B cell (primary cell): ENCODE results near the gene MYOC. TPM values are rescaled to one million over a fixed set of nuclear protein-coding genes. Genes with fewer than 3 reads are reported as not detected.
"Not testable (repeated sequence)": the region's sequence is repeated elsewhere in the genome, so short reads cannot be mapped to it uniquely, and the experiment has no call there.

Source experiments
- ATAC-seq: fragments of 200-7000 bp; cut with Tn5 transposase; one replicate; pipeline ENCODE4 v1.10.0; 2021; ENCODE audit warnings: low read depth, mild to moderate bottlenecking, moderate number of reproducible peaks, moderate library complexity
- CTCF ChIA-PET: fragments of 350-600 bp; sonication (Branson Sonifier 250); formaldehyde crosslinking; loops from one replicate; lab custom pipeline; 2021; ENCODE audit warnings: antibody characterized with exemption, inconsistent platforms; lab: Charles Lee
- POLR2A ChIA-PET: fragments of 350-600 bp; sonication (Branson Sonifier 250); formaldehyde crosslinking; loops from one replicate; lab custom pipeline; 2021; ENCODE audit warnings: antibody characterized with exemption; lab: Charles Lee
- DNase-seq: peaks from one replicate; pipeline ENCODE4 v3.0.0; 2013
- H2AFZ ChIP-seq: 2 replicates; pipeline ENCODE4 v1.6.1; 2012; ENCODE audit warnings: mild to moderate bottlenecking, low read depth, low read length; ENCODE audit not compliant: insufficient read depth, poor library complexity, severe bottlenecking
- H3K27ac ChIP-seq, 2 donors: 1 replicate in 1 of 2; 2 replicates in 1 of 2; pipeline ENCODE4 v1.5.1; 2012 to 2013; ENCODE audit warnings: low read length in 2 of 2, mild to moderate bottlenecking in 2 of 2, moderate library complexity in 1 of 2
- H3K27me3 ChIP-seq, 4 experiments: fragments of 200-600 bp in 1 of 4; sonication (generic) in 1 of 4; replicated peaks in 1 of 4; 1 replicate in 2 of 4; 2 replicates in 2 of 4; pipeline versions ENCODE4 v1.6.1 to v1.7.0; 2013 to 2016; ENCODE audit warnings: low read length in 3 of 4, mild to moderate bottlenecking in 2 of 4, mixed read lengths in 1 of 4, moderate library complexity in 1 of 4; ENCODE audit not compliant: insufficient read depth in 4 of 4, control insufficient read depth in 3 of 4; ENCODE audit errors: control extremely low read depth in 1 of 4
- H3K36me3 ChIP-seq, 2 experiments: replicated peaks in 1 of 2; 1 replicate in 1 of 2; 2 replicates in 1 of 2; pipeline versions ENCODE4 v1.6.1 to v1.7.1; 2013; ENCODE audit warnings: low read length in 1 of 2; ENCODE audit not compliant: insufficient read depth in 2 of 2, control insufficient read depth in 1 of 2; ENCODE audit errors: control extremely low read depth in 1 of 2, extremely low read depth in 1 of 2
- H3K4me1 ChIP-seq, 2 donors: fragments of 200-600 bp in 1 of 2; sonication (generic) in 1 of 2; 1 replicate in 1 of 2; 2 replicates in 1 of 2; pipeline versions ENCODE4 v1.5.1 to v1.6.1; 2013 to 2017; ENCODE audit warnings: low read length in 2 of 2; ENCODE audit not compliant: control insufficient read depth in 2 of 2, insufficient read depth in 2 of 2
- H3K4me2 ChIP-seq: replicated peaks from 2 replicates; pipeline ENCODE3; 2012; ENCODE audit warnings: mild to moderate bottlenecking, low read depth, low read length; ENCODE audit not compliant: poor library complexity, severe bottlenecking
- H3K4me3 ChIP-seq, 5 experiments: fragments of 200-600 bp in 1 of 5; sonication (generic) in 1 of 5; 1 replicate in 3 of 5; 2 replicates in 2 of 5; pipeline versions ENCODE4 v1.5.1 to v1.7.0; 2011 to 2016; ENCODE audit warnings: low read length in 4 of 5, mild to moderate bottlenecking in 4 of 5, low read depth in 2 of 5, control low read depth in 1 of 5, moderate library complexity in 1 of 5; ENCODE audit not compliant: insufficient read depth in 1 of 5; ENCODE audit errors: control extremely low read depth in 1 of 5, extremely low read depth in 1 of 5
- H3K79me2 ChIP-seq: fragments of 200-600 bp; sonication (generic); one replicate; pipeline ENCODE4 v1.6.0; 2016; ENCODE audit warnings: low read length; ENCODE audit not compliant: control insufficient read depth, insufficient read depth
- H3K9ac ChIP-seq: fragments of 200-600 bp; sonication (generic); 2 replicates; pipeline ENCODE4 v1.6.1; 2017; ENCODE audit warnings: mild to moderate bottlenecking, low read length, moderate library complexity
- H3K9me3 ChIP-seq, 3 donors: one replicate each; pipeline versions ENCODE4 v1.6.1 to v1.7.1; 2013; ENCODE audit warnings: low read length in 2 of 3; ENCODE audit not compliant: control insufficient read depth in 2 of 3, insufficient read depth in 1 of 3; ENCODE audit errors: control extremely low read depth in 1 of 3
- H4K20me1 ChIP-seq: 2 replicates; pipeline ENCODE4 v1.6.0; 2012; ENCODE audit warnings: mild to moderate bottlenecking, low read length; ENCODE audit not compliant: insufficient read depth, control insufficient read depth, poor library complexity, severe bottlenecking
- H3K27ac Mint-ChIP-seq: one replicate; pipeline ENCODE4 v1.8.0; 2021; ENCODE audit warnings: mixed read lengths
- H3K27me3 Mint-ChIP-seq: one replicate; pipeline ENCODE4 v1.8.0; 2021; ENCODE audit warnings: mixed read lengths
- H3K4me1 Mint-ChIP-seq: one replicate; pipeline ENCODE4 v1.8.0; 2021; ENCODE audit warnings: mixed read lengths
- H3K4me3 Mint-ChIP-seq: one replicate; pipeline ENCODE4 v1.8.0; 2021; ENCODE audit warnings: mixed read lengths
- H3K9me3 Mint-ChIP-seq: one replicate; pipeline ENCODE4 v1.8.0; 2022; ENCODE audit warnings: mixed read lengths; ENCODE audit not compliant: insufficient read depth
- EZH2 ChIP-seq: IDR thresholded peaks from 2 replicates; pipeline ENCODE4 v1.6.1; 2012; ENCODE audit warnings: borderline replicate concordance, low read depth, mild to moderate bottlenecking, moderate library complexity, low read length; ENCODE audit not compliant: insufficient read depth, poor library complexity, severe bottlenecking
- WGBS: methylation state at CpG from one replicate; pipeline ENCODE4 v1.1.5; 2013; ENCODE audit warnings: missing lambda C conversion rate; ENCODE audit not compliant: insufficient coverage; 5-methylcytosine and 5-hydroxymethylcytosine counted together
- intact Hi-C: fragments of 100-400 bp; cut with micrococcal nuclease; formaldehyde crosslinking; loops from one replicate; pipeline ENCODE4 v1.10.0; 2022
- polyA plus RNA-seq: library from polyadenylated mRNA; depleted of rRNA; stranded (reverse); fragments of >200 nt; gene quantifications from 2 replicates; pipeline ENCODE4 v1.2.3, GENCODE V29; 2012
- total RNA-seq, 2 donors: library from RNA; stranded (reverse); fragments of 120-200 nt in 1 of 2; gene quantifications; 1 replicate in 1 of 2; 2 replicates in 1 of 2; pipeline versions ENCODE4 v1.2.3 to v1.2.4, GENCODE V29; 2013 to 2022
- TF ChIP-seq, protein P1 (sequence below): fragments of 200-600 bp; IDR thresholded peaks from one replicate; pipeline ENCODE4 v1.8.0; 2022; ENCODE audit warnings: antibody characterized with exemption, mild to moderate bottlenecking

MYOC gene
- total and polyA plus RNA-seq, 2 donors (not counting 1 experiment from before 2014, with no cell fraction given) = not detected

DNA sequence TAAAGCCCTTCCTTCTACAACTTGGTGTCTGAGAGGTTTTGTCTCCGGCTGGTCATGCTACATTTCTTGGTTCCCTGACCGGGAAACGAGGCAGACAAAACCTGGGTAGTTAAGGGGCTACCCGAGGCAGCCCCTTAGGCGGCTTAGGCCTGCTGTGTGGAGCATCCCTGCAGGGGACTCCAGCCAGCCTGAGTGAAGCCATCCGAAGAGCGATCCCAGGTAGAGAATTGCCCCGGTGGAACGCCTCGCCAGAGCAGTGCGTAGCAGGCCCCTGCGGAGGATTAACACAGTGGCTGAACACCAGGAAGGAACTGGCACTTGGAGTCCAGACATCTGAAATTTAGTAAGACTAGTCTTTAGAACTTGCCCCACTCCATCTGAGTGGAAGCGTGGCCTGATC, 51.6 kb downstream of the MYOC start:
- H3K79me2 ChIP-seq = no peaks in the 10 kb centered on the region
- H3K27ac ChIP-seq = no peak overlapping the region
- ATAC-seq (no peak), DNase-seq (no peak)
- H3K27me3 Mint-ChIP-seq = no peaks in the 10 kb centered on the region
- no peak overlapping the region for H3K4me2 ChIP-seq
- no peaks in the 10 kb centered on the region for H4K20me1 ChIP-seq
- intact Hi-C loops = no loop called here
- ChIA-PET POLR2A (no interaction called here), CTCF (no interaction called here)
- no peak overlapping the region for H3K9ac ChIP-seq
- no peaks in the 10 kb centered on the region for H3K9me3 Mint-ChIP-seq
- 96% methylated on average over 13 of the region's 13 CpGs for WGBS
- no peak overlapping the region for H3K4me3 Mint-ChIP-seq
- H3K4me1 ChIP-seq = no peaks in the 10 kb centered on the region
- H3K4me1 Mint-ChIP-seq = peaks cover 2% of the 10 kb centered on the region
- no peaks in the 10 kb centered on the region for H3K9me3 ChIP-seq
- no peak for TF ChIP-seq EZH2
- TF ChIP-seq, protein P1, sequence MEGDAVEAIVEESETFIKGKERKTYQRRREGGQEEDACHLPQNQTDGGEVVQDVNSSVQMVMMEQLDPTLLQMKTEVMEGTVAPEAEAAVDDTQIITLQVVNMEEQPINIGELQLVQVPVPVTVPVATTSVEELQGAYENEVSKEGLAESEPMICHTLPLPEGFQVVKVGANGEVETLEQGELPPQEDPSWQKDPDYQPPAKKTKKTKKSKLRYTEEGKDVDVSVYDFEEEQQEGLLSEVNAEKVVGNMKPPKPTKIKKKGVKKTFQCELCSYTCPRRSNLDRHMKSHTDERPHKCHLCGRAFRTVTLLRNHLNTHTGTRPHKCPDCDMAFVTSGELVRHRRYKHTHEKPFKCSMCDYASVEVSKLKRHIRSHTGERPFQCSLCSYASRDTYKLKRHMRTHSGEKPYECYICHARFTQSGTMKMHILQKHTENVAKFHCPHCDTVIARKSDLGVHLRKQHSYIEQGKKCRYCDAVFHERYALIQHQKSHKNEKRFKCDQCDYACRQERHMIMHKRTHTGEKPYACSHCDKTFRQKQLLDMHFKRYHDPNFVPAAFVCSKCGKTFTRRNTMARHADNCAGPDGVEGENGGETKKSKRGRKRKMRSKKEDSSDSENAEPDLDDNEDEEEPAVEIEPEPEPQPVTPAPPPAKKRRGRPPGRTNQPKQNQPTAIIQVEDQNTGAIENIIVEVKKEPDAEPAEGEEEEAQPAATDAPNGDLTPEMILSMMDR = no peak
- no peak overlapping the region for H3K27ac Mint-ChIP-seq
- H3K4me3 ChIP-seq = no peak overlapping the region
- H3K27me3 ChIP-seq = no peaks in the 10 kb centered on the region
- H3K36me3 ChIP-seq = peaks cover 0 to 1% of the 10 kb centered on the region in 2 experiments
- no peak overlapping the region for H2AFZ ChIP-seq

DNA sequence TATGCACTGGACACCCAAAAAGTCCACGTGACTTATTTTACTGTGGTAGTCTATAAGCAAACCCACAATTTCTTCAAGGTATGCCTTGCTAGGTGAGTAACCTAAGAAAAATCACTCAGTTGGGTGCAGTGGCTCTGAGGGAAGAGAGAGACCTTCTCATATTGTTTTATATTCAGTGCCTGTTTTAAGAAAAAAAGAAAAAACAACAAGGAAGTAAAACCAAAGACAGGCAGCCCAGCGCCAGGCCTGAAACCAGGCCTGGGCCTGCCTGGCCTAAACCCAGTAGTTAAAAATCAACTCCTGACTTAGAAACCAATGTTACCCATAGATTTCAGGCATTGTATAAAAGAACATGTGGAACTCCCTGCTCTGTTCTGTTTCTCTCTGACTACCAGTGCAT, 52.2 kb downstream of the MYOC start:
- H3K4me1 Mint-ChIP-seq, H3K27ac ChIP-seq, H3K4me3 ChIP-seq, H3K27me3 Mint-ChIP-seq, DNase-seq, H3K36me3 ChIP-seq, H2AFZ ChIP-seq, H3K4me1 ChIP-seq, H3K27ac Mint-ChIP-seq, H4K20me1 ChIP-seq, H3K79me2 ChIP-seq, H3K9me3 Mint-ChIP-seq, H3K9ac ChIP-seq, POLR2A ChIA-PET, H3K27me3 ChIP-seq, H3K4me3 Mint-ChIP-seq, H3K9me3 ChIP-seq, ATAC-seq, intact Hi-C loops, H3K4me2 ChIP-seq: not testable (repeated sequence)
- CTCF ChIA-PET = interaction anchor here (0.8 kb wide), 1 partner anchor 87 kb away, joined by 3 read pairs; no protein-coding TSS in a partner anchor
- WGBS = no CpG with 5 or more reads among the region's 2 CpGs
